A673 (cell line): ENCODE measurements around the gene HSP90AB1. TPM values are rescaled to one million over a fixed set of nuclear protein-coding genes. Genes with fewer than 3 reads are reported as not detected.

Experiments used
- BruUV-seq: library from RNA; stranded (reverse); fragments of 400-500 nt; replicated peaks from 2 replicates; lab custom pipeline; 2021; lab: Mats Ljungman, UMichigan
- CTCF ChIA-PET: fragments of 300-600 bp; sonication (Branson Sonifier 250); formaldehyde crosslinking; loops from one replicate; lab custom pipeline; 2022; ENCODE audit warnings: antibody characterized with exemption; lab: Charles Lee
- POLR2A ChIA-PET: fragments of 300-600 bp; sonication (Branson Sonifier 250); formaldehyde crosslinking; loops from one replicate; lab custom pipeline; 2022; ENCODE audit warnings: antibody characterized with exemption; ENCODE audit not compliant: low non-redundant PET; lab: Charles Lee
- DNase-seq: peaks from one replicate; pipeline ENCODE4 v3.0.0-alpha.2; 2015; ENCODE audit warnings: low spot score
- H3K27ac ChIP-seq: fragments of 200-600 bp; sonication (generic); 2 replicates; pipeline ENCODE4 v1.5.1; 2016; ENCODE audit warnings: mixed run types, low read depth, mild to moderate bottlenecking, mixed read lengths, antibody characterized with exemption, low read length; ENCODE audit not compliant: poor library complexity, severe bottlenecking
- H3K27me3 ChIP-seq: fragments of 200-600 bp; sonication (generic); replicated peaks from 2 replicates; pipeline ENCODE4 v1.6.1; 2017; ENCODE audit warnings: mixed run types, low read depth, mild to moderate bottlenecking, mixed read lengths, antibody characterized with exemption, low read length; ENCODE audit not compliant: insufficient read depth, poor library complexity
- H3K36me3 ChIP-seq: fragments of 200-600 bp; sonication (generic); 2 replicates; pipeline ENCODE4 v1.6.1; 2016; ENCODE audit warnings: mixed run types, mild to moderate bottlenecking, mixed read lengths, antibody characterized with exemption, low read length; ENCODE audit not compliant: insufficient read depth, poor library complexity, severe bottlenecking
- H3K4me1 ChIP-seq: fragments of 200-600 bp; sonication (generic); 2 replicates; pipeline ENCODE4 v1.6.1; 2017; ENCODE audit warnings: mixed run types, mild to moderate bottlenecking, mixed read lengths, antibody characterized with exemption, low read length; ENCODE audit not compliant: insufficient read depth, poor library complexity, severe bottlenecking
- H3K4me3 ChIP-seq: fragments of 200-600 bp; sonication (generic); 2 replicates; pipeline ENCODE4 v1.5.1; 2016; ENCODE audit warnings: low read depth, mixed run types, mild to moderate bottlenecking, mixed read lengths, low read length; ENCODE audit not compliant: poor library complexity, severe bottlenecking
- H3K9me3 ChIP-seq: fragments of 200-600 bp; sonication (generic); 2 replicates; pipeline ENCODE4 v1.6.1; 2016; ENCODE audit warnings: mixed run types, low read depth, mild to moderate bottlenecking, mixed read lengths, antibody characterized with exemption, low read length; ENCODE audit not compliant: poor library complexity, severe bottlenecking
- EZH2 ChIP-seq: fragments of 200-600 bp; sonication (generic); IDR thresholded peaks from 2 replicates; pipeline ENCODE4 v1.6.1; 2017; ENCODE audit warnings: borderline replicate concordance, low read depth, mild to moderate bottlenecking, mixed read lengths, antibody characterized with exemption, low read length; ENCODE audit not compliant: poor library complexity, severe bottlenecking
- intact Hi-C: fragments of 100-400 bp; cut with micrococcal nuclease; formaldehyde crosslinking; loops from one replicate; pipeline ENCODE4 v1.10.0; 2022; ENCODE audit not compliant: unreplicated experiment
- total RNA-seq: library from RNA; stranded (reverse); gene quantifications from 2 replicates; pipeline ENCODE4 v1.2.3, GENCODE V29; 2021
- TF ChIP-seq, protein P1 (sequence below): fragments of 300-800, 200-600 bp; sonication (generic); conservative IDR thresholded peaks from 2 replicates; pipeline ENCODE4 v1.5.1; 2017; ENCODE audit warnings: low read depth, mild to moderate bottlenecking, antibody characterized with exemption, low read length, moderate library complexity, mixed read lengths

Gene HSP90AB1
- total RNA-seq, 1 experiment from 2014 or later, result 1,581 TPM

DNA sequence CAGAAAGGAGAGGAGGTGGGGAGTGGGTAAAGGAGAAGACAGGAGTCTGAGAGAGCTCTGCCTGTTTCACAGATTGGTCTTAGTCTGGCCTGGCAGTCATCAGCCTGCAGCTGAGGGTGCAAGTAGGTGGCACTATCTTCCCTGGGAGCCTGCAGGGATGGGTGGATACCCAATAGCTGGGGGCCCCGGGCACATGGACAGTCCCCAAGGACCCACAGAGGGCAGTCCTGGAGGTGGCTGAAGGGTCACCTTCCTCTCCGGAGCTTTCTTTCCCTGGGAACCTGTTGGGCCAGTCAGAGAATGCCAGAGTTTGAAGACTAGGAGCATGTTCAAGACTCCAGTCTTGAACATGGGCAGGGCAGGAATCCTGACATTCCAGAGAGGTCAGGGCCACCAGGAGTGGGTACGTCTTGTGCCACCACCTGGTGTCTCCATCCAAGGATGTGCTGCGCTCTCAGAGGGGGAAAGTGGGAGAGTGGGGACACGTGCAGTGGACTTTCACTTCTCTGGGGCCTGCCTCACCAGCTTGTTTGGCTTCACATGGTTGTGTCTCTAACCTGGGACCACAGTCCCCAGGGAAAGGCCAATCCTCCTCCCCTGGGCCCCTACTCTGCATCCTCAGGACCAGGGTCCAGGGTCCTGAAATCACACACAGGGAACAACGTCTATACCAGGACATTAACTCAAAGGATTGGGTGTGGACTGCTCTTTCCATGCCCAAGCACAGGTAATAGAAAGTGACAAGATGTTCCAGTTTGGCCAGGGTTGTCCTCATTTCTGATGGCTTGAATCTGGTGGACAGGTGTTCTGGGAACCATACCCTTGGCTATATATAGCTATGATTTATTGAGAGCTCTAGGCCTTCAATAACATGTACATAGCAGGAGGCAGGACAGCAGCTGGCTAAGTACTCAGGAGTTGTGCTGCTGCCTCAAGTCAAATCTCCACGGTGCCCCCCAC is 48.2 kb downstream of the HSP90AB1 start:
- Histone ChIP-seq H3K36me3 (peaks cover under 1% of the 10 kb centered on the region), H3K27me3 (peaks cover 45% of the 10 kb centered on the region), H3K4me1 (no peaks in the 10 kb centered on the region), H3K9me3 (no peaks in the 10 kb centered on the region), H3K27ac (no peak overlapping the region), H3K4me3 (no peak overlapping the region)
- no TSS peak for BruUV-seq
- POLR2A ChIA-PET, result no interaction called here
- intact Hi-C loops, result no loop called here
- no peak for DNase-seq
- TF ChIP-seq EZH2, result no peak
- TF ChIP-seq, protein P1, sequence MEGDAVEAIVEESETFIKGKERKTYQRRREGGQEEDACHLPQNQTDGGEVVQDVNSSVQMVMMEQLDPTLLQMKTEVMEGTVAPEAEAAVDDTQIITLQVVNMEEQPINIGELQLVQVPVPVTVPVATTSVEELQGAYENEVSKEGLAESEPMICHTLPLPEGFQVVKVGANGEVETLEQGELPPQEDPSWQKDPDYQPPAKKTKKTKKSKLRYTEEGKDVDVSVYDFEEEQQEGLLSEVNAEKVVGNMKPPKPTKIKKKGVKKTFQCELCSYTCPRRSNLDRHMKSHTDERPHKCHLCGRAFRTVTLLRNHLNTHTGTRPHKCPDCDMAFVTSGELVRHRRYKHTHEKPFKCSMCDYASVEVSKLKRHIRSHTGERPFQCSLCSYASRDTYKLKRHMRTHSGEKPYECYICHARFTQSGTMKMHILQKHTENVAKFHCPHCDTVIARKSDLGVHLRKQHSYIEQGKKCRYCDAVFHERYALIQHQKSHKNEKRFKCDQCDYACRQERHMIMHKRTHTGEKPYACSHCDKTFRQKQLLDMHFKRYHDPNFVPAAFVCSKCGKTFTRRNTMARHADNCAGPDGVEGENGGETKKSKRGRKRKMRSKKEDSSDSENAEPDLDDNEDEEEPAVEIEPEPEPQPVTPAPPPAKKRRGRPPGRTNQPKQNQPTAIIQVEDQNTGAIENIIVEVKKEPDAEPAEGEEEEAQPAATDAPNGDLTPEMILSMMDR, result no peak
- CTCF ChIA-PET, result interaction anchor here (1.0 to 1.1 kb wide), 2 partner anchors 18 to 27 kb away, joined by 3 to 11 read pairs; partner anchors contain the start of gene AARS2

DNA sequence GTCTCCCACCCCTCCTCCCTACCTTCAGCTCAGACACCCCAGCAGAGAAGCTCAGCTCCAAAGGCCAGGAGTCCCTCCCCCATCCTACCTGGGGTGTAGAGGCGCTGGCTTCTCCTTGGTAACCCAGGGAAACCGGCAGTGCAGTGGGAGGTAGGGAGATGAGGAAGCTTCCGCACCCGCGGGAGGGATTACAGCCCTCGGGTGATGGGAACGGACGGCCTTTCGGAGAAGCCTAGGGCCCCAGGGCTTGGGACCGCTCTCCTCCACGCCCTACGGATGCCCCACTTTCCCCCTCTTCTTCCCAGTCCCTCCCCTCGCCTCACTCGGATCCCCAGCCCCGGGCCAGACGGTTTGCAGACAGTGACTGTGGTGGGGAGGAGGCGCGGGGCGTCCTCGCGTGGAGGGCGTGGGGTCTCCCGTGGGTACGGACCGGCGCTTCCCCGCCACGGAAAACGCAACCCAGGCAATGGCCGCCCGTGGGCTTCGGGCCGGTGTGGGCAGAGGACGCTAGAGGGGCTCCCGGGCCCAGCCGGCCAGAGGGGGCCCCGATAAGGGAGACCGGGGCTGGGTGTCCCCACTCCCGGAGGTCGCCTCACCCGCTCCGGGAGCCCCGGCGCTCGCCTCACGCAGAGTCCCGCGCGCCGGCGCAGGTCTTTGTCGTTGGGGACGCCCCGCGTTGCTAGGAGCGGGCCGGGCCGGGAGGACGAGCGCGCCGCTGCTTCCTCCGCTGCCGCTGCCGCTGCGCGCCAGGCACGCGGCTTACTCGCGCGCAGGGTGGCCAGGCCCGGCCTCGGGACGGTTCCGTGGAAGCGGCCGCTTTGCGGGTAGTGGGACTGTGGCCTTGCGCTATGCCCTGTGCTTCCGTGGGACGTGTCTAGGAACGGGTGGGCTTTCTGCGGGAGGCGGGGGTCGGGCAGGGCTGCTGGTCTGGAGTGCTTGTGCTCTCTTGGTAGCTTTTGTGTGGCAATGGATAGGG is 50.5 kb downstream of the HSP90AB1 start:
- POLR2A ChIA-PET, result no interaction called here
- DNase-seq, result peak; percentile 62
- Histone ChIP-seq H3K4me3 (peak overlapping the region; percentile 52), H3K4me1 (no peaks in the 10 kb centered on the region), H3K9me3 (no peaks in the 10 kb centered on the region), H3K27me3 (peaks cover 30% of the 10 kb centered on the region), H3K27ac (no peak overlapping the region), H3K36me3 (peaks cover 17% of the 10 kb centered on the region)
- TF ChIP-seq EZH2, result no peak
- TF ChIP-seq, protein P1, result no peak
- intact Hi-C loops, result no loop called here
- no TSS peak for BruUV-seq
- CTCF ChIA-PET, result interaction anchor here (1.4 kb wide), 1 partner anchor 16 kb away, joined by 4 read pairs; the partner anchor contains the start of gene AARS2
